ENCODE results near the gene NCKAP5.

NCKAP5 gene

GRCh38 chr2:133422931-133423351 is 145.3 kb downstream of the NCKAP5 start:
- H3K4me3 ChIP-seq (ENCODE audit: low read length in 2 of 2), result no peak overlapping the region
- H3K36me3 ChIP-seq (ENCODE audit: control insufficient read depth in 2 of 2, insufficient read depth in 2 of 2, low read length in 2 of 2), result no peaks in the 10 kb centered on the region
- H3K27me3 ChIP-seq (ENCODE audit: control insufficient read depth in 1 of 2, insufficient read depth in 2 of 2, low read length in 2 of 2), result no peaks in the 10 kb centered on the region
- no peaks in the 10 kb centered on the region for H3K9me3 ChIP-seq (ENCODE audit: control insufficient read depth in 2 of 2, low read length in 2 of 2)
- no peak overlapping the region for H3K9ac ChIP-seq (ENCODE audit: low read length in 2 of 2)
- H3K27ac ChIP-seq (ENCODE audit: low read length), result no peak overlapping the region
- no peaks in the 10 kb centered on the region for H3K4me1 ChIP-seq (ENCODE audit: control insufficient read depth, insufficient read depth, low read length)

GRCh38 chr2:133421516-133422324 is 146.5 kb downstream of the NCKAP5 start:
- Histone ChIP-seq H3K27me3 (ENCODE audit: control insufficient read depth in 1 of 2, insufficient read depth in 2 of 2, low read length in 2 of 2) (peaks cover 0 to 2% of the 10 kb centered on the region in 2 donors), H3K27ac (ENCODE audit: low read length) (no peak overlapping the region), H3K9me3 (ENCODE audit: control insufficient read depth in 2 of 2, low read length in 2 of 2) (no peaks in the 10 kb centered on the region), H3K4me1 (ENCODE audit: control insufficient read depth, insufficient read depth, low read length) (no peaks in the 10 kb centered on the region), H3K9ac (ENCODE audit: low read length in 2 of 2) (no peak overlapping the region), H3K4me3 (ENCODE audit: low read length in 2 of 2) (no peak overlapping the region), H3K36me3 (ENCODE audit: control insufficient read depth in 2 of 2, insufficient read depth in 2 of 2, low read length in 2 of 2) (no peaks in the 10 kb centered on the region)

GRCh38 chr2:133420788-133421187 is 147.5 kb downstream of the NCKAP5 start:
- no peaks in the 10 kb centered on the region for H3K9me3 ChIP-seq (ENCODE audit: control insufficient read depth in 2 of 2, low read length in 2 of 2)
- no peak overlapping the region for H3K4me3 ChIP-seq (ENCODE audit: low read length in 2 of 2)
- no peaks in the 10 kb centered on the region for H3K4me1 ChIP-seq (ENCODE audit: control insufficient read depth, insufficient read depth, low read length)
- H3K36me3 ChIP-seq (ENCODE audit: control insufficient read depth in 2 of 2, insufficient read depth in 2 of 2, low read length in 2 of 2), result no peaks in the 10 kb centered on the region
- no peak overlapping the region for H3K27ac ChIP-seq (ENCODE audit: low read length)
- H3K9ac ChIP-seq (ENCODE audit: low read length in 2 of 2), result no peak overlapping the region
- H3K27me3 ChIP-seq (ENCODE audit: control insufficient read depth in 1 of 2, insufficient read depth in 2 of 2, low read length in 2 of 2), result peaks cover 0 to 2% of the 10 kb centered on the region in 2 donors

GRCh38 chr2:133418671-133419070 is 149.6 kb downstream of the NCKAP5 start:
- Histone ChIP-seq H3K9me3 (ENCODE audit: control insufficient read depth in 2 of 2, low read length in 2 of 2) (no peaks in the 10 kb centered on the region), H3K27me3 (ENCODE audit: control insufficient read depth in 1 of 2, insufficient read depth in 2 of 2, low read length in 2 of 2) (peaks cover 0 to 2% of the 10 kb centered on the region in 2 donors), H3K27ac (ENCODE audit: low read length) (no peak overlapping the region), H3K4me1 (ENCODE audit: control insufficient read depth, insufficient read depth, low read length) (no peaks in the 10 kb centered on the region), H3K9ac (ENCODE audit: low read length in 2 of 2) (no peak overlapping the region), H3K4me3 (ENCODE audit: low read length in 2 of 2) (no peak overlapping the region), H3K36me3 (ENCODE audit: control insufficient read depth in 2 of 2, insufficient read depth in 2 of 2, low read length in 2 of 2) (no peaks in the 10 kb centered on the region)

GRCh38 chr2:133418021-133418420 is 150.2 kb downstream of the NCKAP5 start:
- H3K27me3 ChIP-seq (ENCODE audit: control insufficient read depth in 1 of 2, insufficient read depth in 2 of 2, low read length in 2 of 2), result peaks cover 0 to 2% of the 10 kb centered on the region in 2 donors
- H3K4me3 ChIP-seq (ENCODE audit: low read length in 2 of 2), result no peak overlapping the region
- H3K27ac ChIP-seq (ENCODE audit: low read length), result no peak overlapping the region
- H3K9me3 ChIP-seq (ENCODE audit: control insufficient read depth in 2 of 2, low read length in 2 of 2), result no peaks in the 10 kb centered on the region
- no peak overlapping the region for H3K9ac ChIP-seq (ENCODE audit: low read length in 2 of 2)
- H3K4me1 ChIP-seq (ENCODE audit: control insufficient read depth, insufficient read depth, low read length), result no peaks in the 10 kb centered on the region
- H3K36me3 ChIP-seq (ENCODE audit: control insufficient read depth in 2 of 2, insufficient read depth in 2 of 2, low read length in 2 of 2), result no peaks in the 10 kb centered on the region

- H3K9me3 ChIP-seq (ENCODE audit: control insufficient read depth in 2 of 2, low read length in 2 of 2), result no peaks in the 10 kb centered on the region
- no peak overlapping the region for H3K9ac ChIP-seq (ENCODE audit: low read length in 2 of 2)
- H3K4me1 ChIP-seq (ENCODE audit: control insufficient read depth, insufficient read depth, low read length), result no peaks in the 10 kb centered on the region
- no peaks in the 10 kb centered on the region for H3K36me3 ChIP-seq (ENCODE audit: control insufficient read depth in 2 of 2, insufficient read depth in 2 of 2, low read length in 2 of 2)
- H3K4me3 ChIP-seq (ENCODE audit: low read length in 2 of 2), result no peak overlapping the region
- H3K27me3 ChIP-seq (ENCODE audit: control insufficient read depth in 1 of 2, insufficient read depth in 2 of 2, low read length in 2 of 2), result peaks cover 0 to 2% of the 10 kb centered on the region in 2 donors
- no peak overlapping the region for H3K27ac ChIP-seq (ENCODE audit: low read length)
These were observed 150.8 kb downstream of the NCKAP5 start for GRCh38 chr2:133417415-133417814.

- Histone ChIP-seq H3K9me3 (ENCODE audit: control insufficient read depth in 2 of 2, low read length in 2 of 2) (no peaks in the 10 kb centered on the region), H3K27ac (ENCODE audit: low read length) (no peak overlapping the region), H3K36me3 (ENCODE audit: control insufficient read depth in 2 of 2, insufficient read depth in 2 of 2, low read length in 2 of 2) (no peaks in the 10 kb centered on the region), H3K4me1 (ENCODE audit: control insufficient read depth, insufficient read depth, low read length) (no peaks in the 10 kb centered on the region), H3K4me3 (ENCODE audit: low read length in 2 of 2) (no peak overlapping the region), H3K9ac (ENCODE audit: low read length in 2 of 2) (no peak overlapping the region), H3K27me3 (ENCODE audit: control insufficient read depth in 1 of 2, insufficient read depth in 2 of 2, low read length in 2 of 2) (peaks cover 0 to 2% of the 10 kb centered on the region in 2 donors)
These were observed 151.5 kb downstream of the NCKAP5 start for GRCh38 chr2:133416736-133417135.

- Histone ChIP-seq H3K4me1 (ENCODE audit: control insufficient read depth, insufficient read depth, low read length) (no peaks in the 10 kb centered on the region), H3K9me3 (ENCODE audit: control insufficient read depth in 2 of 2, low read length in 2 of 2) (no peaks in the 10 kb centered on the region), H3K4me3 (ENCODE audit: low read length in 2 of 2) (no peak overlapping the region), H3K9ac (ENCODE audit: low read length in 2 of 2) (no peak overlapping the region), H3K36me3 (ENCODE audit: control insufficient read depth in 2 of 2, insufficient read depth in 2 of 2, low read length in 2 of 2) (no peaks in the 10 kb centered on the region), H3K27me3 (ENCODE audit: control insufficient read depth in 1 of 2, insufficient read depth in 2 of 2, low read length in 2 of 2) (peaks cover 0 to 2% of the 10 kb centered on the region in 2 donors), H3K27ac (ENCODE audit: low read length) (no peak overlapping the region)
These were observed 152.1 kb downstream of the NCKAP5 start for GRCh38 chr2:133416146-133416545.

GRCh38 chr2:133415210-133415876 is 152.9 kb downstream of the NCKAP5 start:
- Histone ChIP-seq H3K9ac (ENCODE audit: low read length in 2 of 2) (no peak overlapping the region), H3K36me3 (ENCODE audit: control insufficient read depth in 2 of 2, insufficient read depth in 2 of 2, low read length in 2 of 2) (no peaks in the 10 kb centered on the region), H3K27me3 (ENCODE audit: control insufficient read depth in 1 of 2, insufficient read depth in 2 of 2, low read length in 2 of 2) (peaks cover 0 to 2% of the 10 kb centered on the region in 2 donors), H3K4me1 (ENCODE audit: control insufficient read depth, insufficient read depth, low read length) (no peaks in the 10 kb centered on the region), H3K27ac (ENCODE audit: low read length) (no peak overlapping the region), H3K4me3 (ENCODE audit: low read length in 2 of 2) (no peak overlapping the region), H3K9me3 (ENCODE audit: control insufficient read depth in 2 of 2, low read length in 2 of 2) (no peaks in the 10 kb centered on the region)

GRCh38 chr2:133414486-133415209 is 153.6 kb downstream of the NCKAP5 start:
- Histone ChIP-seq H3K27ac (ENCODE audit: low read length) (no peak overlapping the region), H3K36me3 (ENCODE audit: control insufficient read depth in 2 of 2, insufficient read depth in 2 of 2, low read length in 2 of 2) (no peaks in the 10 kb centered on the region), H3K4me1 (ENCODE audit: control insufficient read depth, insufficient read depth, low read length) (no peaks in the 10 kb centered on the region), H3K9ac (ENCODE audit: low read length in 2 of 2) (no peak overlapping the region), H3K27me3 (ENCODE audit: control insufficient read depth in 1 of 2, insufficient read depth in 2 of 2, low read length in 2 of 2) (peaks cover 0 to 2% of the 10 kb centered on the region in 2 donors), H3K4me3 (ENCODE audit: low read length in 2 of 2) (no peak overlapping the region), H3K9me3 (ENCODE audit: control insufficient read depth in 2 of 2, low read length in 2 of 2) (no peaks in the 10 kb centered on the region)

All from stomach smooth muscle (tissue), 2 donors.